DOHH2 (cell line): ENCODE results near the gene SREBF1.

Experiments used
- H3F3A ChIP-seq: fragments of 200-600 bp; sonication (generic), shearing (Covaris generic); 2 replicates; pipeline ENCODE4 v1.6.0; 2016; ENCODE audit warnings: antibody characterized with exemption, mild to moderate bottlenecking; ENCODE audit not compliant: control insufficient read depth, insufficient read depth
- H3K27ac ChIP-seq: fragments of 200-600 bp; sonication (generic); 2 replicates; pipeline ENCODE4 v1.5.1; 2014; ENCODE audit warnings: low read depth, mild to moderate bottlenecking, low read length, moderate library complexity
- H3K27me3 ChIP-seq: fragments of 200-600 bp; sonication (generic); 2 replicates; pipeline ENCODE4 v1.6.1; 2014; ENCODE audit warnings: mild to moderate bottlenecking, low read length, mixed read lengths; ENCODE audit not compliant: control insufficient read depth
- H3K36me3 ChIP-seq: fragments of 200-600 bp; sonication (generic); 2 replicates; pipeline ENCODE4 v1.6.1; 2014; ENCODE audit warnings: mild to moderate bottlenecking, low read length, moderate library complexity, mixed read lengths; ENCODE audit not compliant: control insufficient read depth
- H3K4me1 ChIP-seq: fragments of 200-600 bp; sonication (generic); 2 replicates; pipeline ENCODE4 v1.6.1; 2014; ENCODE audit warnings: mild to moderate bottlenecking, low read length, mixed read lengths; ENCODE audit not compliant: control insufficient read depth
- H3K4me2 ChIP-seq: fragments of 200-600 bp; sonication (generic); 2 replicates; pipeline ENCODE4 v1.6.0; 2014; ENCODE audit warnings: mild to moderate bottlenecking, low read length, moderate library complexity
- H3K4me3 ChIP-seq: fragments of 200-600 bp; sonication (generic); 2 replicates; pipeline ENCODE4 v1.5.1; 2014; ENCODE audit warnings: mild to moderate bottlenecking, low read length, mixed read lengths
- H3K79me2 ChIP-seq: fragments of 200-600 bp; sonication (generic); 2 replicates; pipeline ENCODE4 v1.6.1; 2014; ENCODE audit warnings: mild to moderate bottlenecking, low read length, mixed read lengths; ENCODE audit not compliant: control insufficient read depth
- H3K9me2 ChIP-seq: fragments of 200-600 bp; sonication (generic); replicated peaks from 2 replicates; pipeline ENCODE4 v1.6.1; 2014; ENCODE audit warnings: mild to moderate bottlenecking, low read length, mixed read lengths; ENCODE audit not compliant: control insufficient read depth
- H3K9me3 ChIP-seq: fragments of 200-600 bp; sonication (generic); 2 replicates; pipeline ENCODE4 v1.6.1; 2014; ENCODE audit warnings: antibody characterized with exemption, low read length, mixed read lengths; ENCODE audit not compliant: control insufficient read depth, insufficient read depth
- H4K20me1 ChIP-seq: fragments of 200-600 bp; sonication (generic); 2 replicates; pipeline ENCODE4 v1.6.0; 2014; ENCODE audit warnings: low read depth, mild to moderate bottlenecking, antibody characterized with exemption, low read length, moderate library complexity; ENCODE audit not compliant: control insufficient read depth, insufficient read depth
- EZH2phosphoT487 ChIP-seq: fragments of 200-600 bp; sonication (generic); IDR thresholded peaks from 2 replicates; pipeline ENCODE4 v1.6.1; 2017; ENCODE audit warnings: borderline replicate concordance, mild to moderate bottlenecking, antibody characterized with exemption, low read length, moderate library complexity, mixed read lengths
- TF ChIP-seq, protein P1 (sequence below): fragments of 200-600 bp; sonication (generic); IDR thresholded peaks from one replicate; pipeline ENCODE4 v1.5.1; 2014; ENCODE audit warnings: antibody characterized with exemption, mild to moderate bottlenecking, low read depth, low read length; ENCODE audit not compliant: poor library complexity, severe bottlenecking

The SREBF1 gene

DNA sequence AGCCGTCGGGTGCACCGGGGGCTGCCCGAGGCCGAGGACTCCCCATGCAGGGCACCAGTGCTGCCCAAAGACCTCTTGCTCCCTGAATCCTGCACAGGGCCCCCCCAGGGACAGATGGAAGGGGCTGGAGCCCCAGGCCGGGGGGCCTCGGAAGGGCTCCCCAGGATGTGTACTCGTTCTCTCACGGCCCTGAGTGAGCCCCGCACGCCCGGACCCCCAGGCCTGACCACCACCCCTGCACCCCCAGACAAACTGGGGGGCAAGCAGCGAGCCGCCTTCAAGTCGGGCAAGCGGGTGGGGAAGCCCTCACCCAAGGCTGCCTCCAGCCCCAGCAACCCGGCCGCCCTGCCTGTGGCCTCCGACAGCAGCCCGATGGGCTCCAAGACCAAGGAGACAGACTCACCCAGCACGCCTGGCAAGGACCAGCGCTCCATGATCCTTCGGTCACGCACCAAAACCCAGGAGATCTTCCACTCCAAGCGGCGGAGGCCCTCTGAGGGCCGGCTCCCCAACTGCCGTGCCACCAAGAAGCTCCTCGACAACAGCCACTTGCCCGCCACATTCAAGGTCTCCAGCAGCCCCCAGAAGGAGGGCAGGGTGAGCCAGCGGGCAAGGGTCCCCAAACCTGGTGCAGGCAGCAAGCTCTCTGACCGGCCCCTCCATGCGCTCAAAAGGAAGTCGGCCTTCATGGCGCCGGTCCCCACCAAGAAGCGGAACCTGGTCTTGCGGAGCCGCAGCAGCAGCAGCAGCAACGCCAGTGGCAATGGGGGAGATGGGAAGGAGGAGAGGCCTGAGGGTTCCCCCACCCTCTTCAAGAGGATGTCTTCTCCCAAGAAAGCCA lies 40.6 kb downstream of the SREBF1 start:
- Histone ChIP-seq H3K4me3 (no peak overlapping the region), H3F3A (no peaks in the 10 kb centered on the region), H3K79me2 (peaks cover 5% of the 10 kb centered on the region), H3K36me3 (peaks cover 45% of the 10 kb centered on the region), H3K27ac (no peak overlapping the region), H4K20me1 (peaks cover 6% of the 10 kb centered on the region; the same call in 1 of the 2 replicates), H3K4me2 (no peak overlapping the region), H3K4me1 (peaks cover 9% of the 10 kb centered on the region), H3K9me3 (no peaks in the 10 kb centered on the region), H3K27me3 (no peaks in the 10 kb centered on the region), H3K9me2 (no peaks in the 10 kb centered on the region)
- TF ChIP-seq, protein P1, sequence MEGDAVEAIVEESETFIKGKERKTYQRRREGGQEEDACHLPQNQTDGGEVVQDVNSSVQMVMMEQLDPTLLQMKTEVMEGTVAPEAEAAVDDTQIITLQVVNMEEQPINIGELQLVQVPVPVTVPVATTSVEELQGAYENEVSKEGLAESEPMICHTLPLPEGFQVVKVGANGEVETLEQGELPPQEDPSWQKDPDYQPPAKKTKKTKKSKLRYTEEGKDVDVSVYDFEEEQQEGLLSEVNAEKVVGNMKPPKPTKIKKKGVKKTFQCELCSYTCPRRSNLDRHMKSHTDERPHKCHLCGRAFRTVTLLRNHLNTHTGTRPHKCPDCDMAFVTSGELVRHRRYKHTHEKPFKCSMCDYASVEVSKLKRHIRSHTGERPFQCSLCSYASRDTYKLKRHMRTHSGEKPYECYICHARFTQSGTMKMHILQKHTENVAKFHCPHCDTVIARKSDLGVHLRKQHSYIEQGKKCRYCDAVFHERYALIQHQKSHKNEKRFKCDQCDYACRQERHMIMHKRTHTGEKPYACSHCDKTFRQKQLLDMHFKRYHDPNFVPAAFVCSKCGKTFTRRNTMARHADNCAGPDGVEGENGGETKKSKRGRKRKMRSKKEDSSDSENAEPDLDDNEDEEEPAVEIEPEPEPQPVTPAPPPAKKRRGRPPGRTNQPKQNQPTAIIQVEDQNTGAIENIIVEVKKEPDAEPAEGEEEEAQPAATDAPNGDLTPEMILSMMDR = no peak

DNA sequence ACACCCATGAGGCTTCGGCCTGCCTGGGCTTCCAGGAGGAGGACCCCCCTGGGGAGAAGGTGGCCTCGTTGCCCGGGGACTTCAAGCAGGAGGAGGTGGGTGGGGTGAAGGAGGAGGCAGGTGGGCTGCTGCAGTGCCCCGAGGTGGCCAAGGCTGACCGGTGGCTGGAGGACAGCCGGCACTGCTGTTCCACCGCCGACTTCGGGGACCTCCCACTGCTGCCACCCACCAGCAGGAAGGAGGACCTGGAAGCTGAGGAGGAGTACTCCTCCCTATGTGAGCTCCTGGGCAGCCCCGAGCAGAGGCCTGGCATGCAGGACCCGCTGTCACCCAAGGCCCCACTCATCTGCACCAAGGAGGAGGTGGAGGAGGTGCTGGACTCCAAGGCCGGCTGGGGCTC lies 41.5 kb downstream of the SREBF1 start:
- no peak overlapping the region for H3K27ac ChIP-seq
- H3K27me3 ChIP-seq = no peaks in the 10 kb centered on the region
- H3K36me3 ChIP-seq = peaks cover 45% of the 10 kb centered on the region
- peaks cover 9% of the 10 kb centered on the region for H3K4me1 ChIP-seq
- peaks cover 6% of the 10 kb centered on the region; the same call in 1 of the 2 replicates for H4K20me1 ChIP-seq
- no peak overlapping the region for H3K4me3 ChIP-seq
- H3K4me2 ChIP-seq = no peak overlapping the region
- no peaks in the 10 kb centered on the region for H3K9me2 ChIP-seq
- no peaks in the 10 kb centered on the region for H3F3A ChIP-seq
- TF ChIP-seq, protein P1 = no peak
- H3K9me3 ChIP-seq = no peaks in the 10 kb centered on the region
- peaks cover 8% of the 10 kb centered on the region for H3K79me2 ChIP-seq

GRCh38 chr17:17794382-17794781 lies 42.4 kb downstream of the SREBF1 start:
- peaks cover 9% of the 10 kb centered on the region for H3K4me1 ChIP-seq
- peaks cover 45% of the 10 kb centered on the region for H3K36me3 ChIP-seq
- no peaks in the 10 kb centered on the region for H3K9me2 ChIP-seq
- no peaks in the 10 kb centered on the region for H3F3A ChIP-seq
- H3K79me2 ChIP-seq = peaks cover 12% of the 10 kb centered on the region
- H3K4me2 ChIP-seq = no peak overlapping the region
- H3K9me3 ChIP-seq = no peaks in the 10 kb centered on the region
- TF ChIP-seq EZH2phosphoT487 = no peak
- TF ChIP-seq, protein P1 = no peak
- no peak overlapping the region for H3K27ac ChIP-seq
- H3K27me3 ChIP-seq = no peaks in the 10 kb centered on the region
- H4K20me1 ChIP-seq = peaks cover 6% of the 10 kb centered on the region; the same call in 1 of the 2 replicates
- H3K4me3 ChIP-seq = no peak overlapping the region
